ENCODE measurements around the gene VSNL1.

GRCh38 chr2:17683981-17684380 is 143.5 kb downstream of the VSNL1 start:
- TF ChIP-seq POLR2A (IDR thresholded peaks at IDR 0.05) (no peak), POLR2AphosphoS5 (IDR thresholded peaks at IDR 0.05) (no peak), CTCF (IDR thresholded peaks at IDR 0.05) (no peak), EP300 (IDR thresholded peaks at IDR 0.05) (no peak)

Data from upper lobe of left lung (tissue), 4 donors.